ENCODE results near the gene SPATA12. TPM values are rescaled to one million over a fixed set of nuclear protein-coding genes. Genes with fewer than 3 reads are reported as not detected.

SPATA12 gene
- total RNA-seq, 1 donor: not detected

DNA sequence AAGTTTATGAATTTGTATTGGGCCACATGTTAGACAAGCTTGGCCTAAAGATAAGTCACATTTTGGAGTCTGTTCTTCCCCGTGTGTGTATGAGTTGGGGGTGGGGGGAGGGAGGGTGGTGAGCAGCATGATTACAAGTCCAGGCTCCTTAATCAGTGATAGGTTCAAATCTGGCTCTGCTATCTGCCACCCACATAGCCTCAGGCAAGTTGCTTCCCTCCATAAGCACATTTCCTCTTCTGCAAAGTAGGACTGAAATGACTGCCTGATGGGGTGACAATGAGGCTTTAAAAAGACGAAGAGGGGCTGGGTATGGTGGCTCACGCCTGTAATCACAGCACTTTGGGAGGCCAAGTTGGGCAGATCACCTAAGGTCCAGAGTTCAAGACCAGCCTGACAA lies 1.1 kb upstream of the SPATA12 start:
- no peaks in the 10 kb centered on the region for H3K27me3 ChIP-seq (ENCODE audit: insufficient read depth, low read length)
- H3K4me1 ChIP-seq (ENCODE audit: insufficient read depth, low read length): peaks cover 10% of the 10 kb centered on the region
- DNase-seq (ENCODE audit: insufficient read length, low spot score, missing footprints): no peak
- H3K4me3 ChIP-seq (ENCODE audit: insufficient read depth, low read length): no peak overlapping the region
- H3K4me2 ChIP-seq (ENCODE audit: insufficient read depth, low read length): no peak overlapping the region
- no peak overlapping the region for H3K27ac ChIP-seq (ENCODE audit: low read depth, low read length)
- H3K79me2 ChIP-seq (ENCODE audit: insufficient read depth, low read length): no peaks in the 10 kb centered on the region
- no peaks in the 10 kb centered on the region for H3K36me3 ChIP-seq (ENCODE audit: insufficient read depth, low read length)
- H3K9me3 ChIP-seq (ENCODE audit: low read depth, low read length): no peaks in the 10 kb centered on the region
- TF ChIP-seq, protein P1, sequence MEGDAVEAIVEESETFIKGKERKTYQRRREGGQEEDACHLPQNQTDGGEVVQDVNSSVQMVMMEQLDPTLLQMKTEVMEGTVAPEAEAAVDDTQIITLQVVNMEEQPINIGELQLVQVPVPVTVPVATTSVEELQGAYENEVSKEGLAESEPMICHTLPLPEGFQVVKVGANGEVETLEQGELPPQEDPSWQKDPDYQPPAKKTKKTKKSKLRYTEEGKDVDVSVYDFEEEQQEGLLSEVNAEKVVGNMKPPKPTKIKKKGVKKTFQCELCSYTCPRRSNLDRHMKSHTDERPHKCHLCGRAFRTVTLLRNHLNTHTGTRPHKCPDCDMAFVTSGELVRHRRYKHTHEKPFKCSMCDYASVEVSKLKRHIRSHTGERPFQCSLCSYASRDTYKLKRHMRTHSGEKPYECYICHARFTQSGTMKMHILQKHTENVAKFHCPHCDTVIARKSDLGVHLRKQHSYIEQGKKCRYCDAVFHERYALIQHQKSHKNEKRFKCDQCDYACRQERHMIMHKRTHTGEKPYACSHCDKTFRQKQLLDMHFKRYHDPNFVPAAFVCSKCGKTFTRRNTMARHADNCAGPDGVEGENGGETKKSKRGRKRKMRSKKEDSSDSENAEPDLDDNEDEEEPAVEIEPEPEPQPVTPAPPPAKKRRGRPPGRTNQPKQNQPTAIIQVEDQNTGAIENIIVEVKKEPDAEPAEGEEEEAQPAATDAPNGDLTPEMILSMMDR (IDR thresholded peaks at IDR 0.05; ENCODE audit: extremely low read depth, low read depth, low read length): no peak
- no peak overlapping the region for H2AFZ ChIP-seq (ENCODE audit: low read length)
- H4K20me1 ChIP-seq (ENCODE audit: insufficient read depth, low read length): no peaks in the 10 kb centered on the region

DNA sequence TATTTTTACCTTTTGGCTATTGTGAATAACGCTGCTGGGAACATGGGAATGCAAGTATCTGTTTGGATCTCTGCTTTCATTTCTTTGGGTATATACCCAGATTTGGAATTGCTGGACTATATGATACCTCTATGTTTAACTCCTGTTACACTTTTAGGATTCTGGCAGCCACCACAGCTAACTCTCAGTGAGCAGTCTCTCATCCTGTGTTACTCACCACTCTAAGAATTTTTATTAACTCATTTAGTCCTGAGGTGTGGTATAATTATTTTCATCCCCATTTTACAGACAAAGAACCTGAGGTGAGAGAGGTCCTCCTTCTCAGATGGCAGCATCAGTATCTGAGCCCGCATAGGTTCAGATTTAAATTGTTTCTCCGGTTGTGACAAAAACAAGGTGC lies 1.1 kb downstream of the SPATA12 start:
- Histone ChIP-seq H3K4me1 (ENCODE audit: insufficient read depth, low read length) (peaks cover 10% of the 10 kb centered on the region), H3K27me3 (ENCODE audit: insufficient read depth, low read length) (no peaks in the 10 kb centered on the region), H3K4me2 (ENCODE audit: insufficient read depth, low read length) (no peak overlapping the region), H2AFZ (ENCODE audit: low read length) (no peak overlapping the region), H3K9me3 (ENCODE audit: low read depth, low read length) (no peaks in the 10 kb centered on the region), H3K79me2 (ENCODE audit: insufficient read depth, low read length) (no peaks in the 10 kb centered on the region), H4K20me1 (ENCODE audit: insufficient read depth, low read length) (no peaks in the 10 kb centered on the region), H3K36me3 (ENCODE audit: insufficient read depth, low read length) (no peaks in the 10 kb centered on the region), H3K27ac (ENCODE audit: low read depth, low read length) (no peak overlapping the region), H3K4me3 (ENCODE audit: insufficient read depth, low read length) (no peak overlapping the region)
- no peak for DNase-seq (ENCODE audit: insufficient read length, low spot score, missing footprints)
- TF ChIP-seq, protein P1 (IDR thresholded peaks at IDR 0.05; ENCODE audit: extremely low read depth, low read depth, low read length): no peak

DNA sequence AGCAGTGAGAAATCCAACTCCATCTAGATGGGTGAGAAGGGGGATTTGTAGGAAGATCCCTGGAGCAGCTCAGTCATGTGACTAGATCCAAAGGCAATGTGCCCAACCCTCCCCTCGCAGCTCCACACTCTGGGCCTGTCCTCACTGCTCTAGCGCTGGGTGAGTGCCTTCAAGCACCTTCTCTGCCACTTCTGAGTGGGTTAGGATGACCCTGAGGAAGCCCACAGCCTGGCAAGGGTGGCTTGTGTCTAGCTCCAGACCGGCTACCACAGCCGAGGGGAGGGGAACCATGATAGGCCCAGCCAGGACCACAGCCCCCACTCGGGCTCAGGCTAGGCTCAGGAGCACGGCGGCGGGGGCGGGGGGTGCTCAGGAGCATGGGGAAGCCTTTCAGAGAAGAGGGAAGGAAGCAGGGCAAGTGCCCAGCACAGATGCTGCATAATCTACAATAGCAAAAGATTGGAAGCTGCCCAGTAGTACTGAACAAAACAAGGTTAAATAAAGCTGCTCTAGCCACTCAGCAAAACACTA lies 1.7 kb downstream of the SPATA12 start:
- Histone ChIP-seq H3K4me2 (ENCODE audit: insufficient read depth, low read length) (no peak overlapping the region), H3K79me2 (ENCODE audit: insufficient read depth, low read length) (no peaks in the 10 kb centered on the region), H3K4me3 (ENCODE audit: insufficient read depth, low read length) (no peak overlapping the region), H3K4me1 (ENCODE audit: insufficient read depth, low read length) (peaks cover 10% of the 10 kb centered on the region), H4K20me1 (ENCODE audit: insufficient read depth, low read length) (no peaks in the 10 kb centered on the region), H3K9me3 (ENCODE audit: low read depth, low read length) (no peaks in the 10 kb centered on the region), H2AFZ (ENCODE audit: low read length) (no peak overlapping the region), H3K27me3 (ENCODE audit: insufficient read depth, low read length) (no peaks in the 10 kb centered on the region), H3K36me3 (ENCODE audit: insufficient read depth, low read length) (no peaks in the 10 kb centered on the region), H3K27ac (ENCODE audit: low read depth, low read length) (no peak overlapping the region)
- TF ChIP-seq, protein P1 (IDR thresholded peaks at IDR 0.05; ENCODE audit: extremely low read depth, low read depth, low read length): no peak
- no peak for DNase-seq (ENCODE audit: insufficient read length, low spot score, missing footprints)

DNA sequence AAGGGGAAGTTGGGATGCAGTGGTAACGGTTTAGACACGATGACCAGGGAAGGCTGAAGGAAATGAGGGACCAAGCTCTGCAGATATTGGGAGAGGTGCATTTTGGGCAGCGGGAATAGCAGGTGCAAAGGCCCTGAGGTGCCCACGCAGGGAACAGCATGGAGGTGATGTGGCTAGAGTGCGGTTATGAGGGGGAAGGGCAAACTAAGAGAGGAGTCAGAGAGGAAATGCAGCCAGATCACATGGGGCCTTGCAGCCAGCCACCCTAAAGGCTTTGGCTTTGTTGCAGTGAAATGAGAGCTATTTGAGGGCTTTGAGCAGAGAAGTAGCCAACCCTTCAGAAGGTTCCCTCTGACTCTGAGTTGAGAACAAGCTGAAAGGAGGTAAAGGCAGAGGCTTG lies 2.6 kb downstream of the SPATA12 start:
- Histone ChIP-seq H3K4me3 (ENCODE audit: insufficient read depth, low read length) (no peak overlapping the region), H3K79me2 (ENCODE audit: insufficient read depth, low read length) (no peaks in the 10 kb centered on the region), H2AFZ (ENCODE audit: low read length) (no peak overlapping the region), H3K36me3 (ENCODE audit: insufficient read depth, low read length) (no peaks in the 10 kb centered on the region), H3K27ac (ENCODE audit: low read depth, low read length) (no peak overlapping the region), H3K27me3 (ENCODE audit: insufficient read depth, low read length) (no peaks in the 10 kb centered on the region), H3K9me3 (ENCODE audit: low read depth, low read length) (no peaks in the 10 kb centered on the region), H3K4me2 (ENCODE audit: insufficient read depth, low read length) (no peak overlapping the region), H3K4me1 (ENCODE audit: insufficient read depth, low read length) (peaks cover 12% of the 10 kb centered on the region), H4K20me1 (ENCODE audit: insufficient read depth, low read length) (no peaks in the 10 kb centered on the region)
- no peak for DNase-seq (ENCODE audit: insufficient read length, low spot score, missing footprints)
- TF ChIP-seq, protein P1 (IDR thresholded peaks at IDR 0.05; ENCODE audit: extremely low read depth, low read depth, low read length): no peak

Measured in osteoblast (primary cell).